ENCODE results near the gene ATG14. TPM values are rescaled to one million over a fixed set of nuclear protein-coding genes. Genes with fewer than 3 reads are reported as not detected.

ATG14 gene
- total and polyA plus RNA-seq, 2 of the 13 experiments (the other 11 are each of a cell fraction or from before 2014, with no cell fraction given) = 7.2 to 9.1 TPM

GRCh38 chr14:55372423-55372822 is 39.2 kb downstream of the ATG14 start (continued):
- no peak for TF ChIP-seq HNRNPL (IDR thresholded peaks at IDR 0.05; ENCODE audit: low read depth, low read length)
- TF ChIP-seq TEAD3 (CRISPR knock-in tag; optimal IDR thresholded peaks at IDR 0.05; ENCODE audit: borderline replicate concordance) = no peak
- TF ChIP-seq ZGPAT (CRISPR knock-in tag; IDR thresholded peaks at IDR 0.05) = no peak
- no peak for TF ChIP-seq ETV6 (CRISPR knock-in tag; conservative IDR thresholded peaks at IDR 0.05)

DNA sequence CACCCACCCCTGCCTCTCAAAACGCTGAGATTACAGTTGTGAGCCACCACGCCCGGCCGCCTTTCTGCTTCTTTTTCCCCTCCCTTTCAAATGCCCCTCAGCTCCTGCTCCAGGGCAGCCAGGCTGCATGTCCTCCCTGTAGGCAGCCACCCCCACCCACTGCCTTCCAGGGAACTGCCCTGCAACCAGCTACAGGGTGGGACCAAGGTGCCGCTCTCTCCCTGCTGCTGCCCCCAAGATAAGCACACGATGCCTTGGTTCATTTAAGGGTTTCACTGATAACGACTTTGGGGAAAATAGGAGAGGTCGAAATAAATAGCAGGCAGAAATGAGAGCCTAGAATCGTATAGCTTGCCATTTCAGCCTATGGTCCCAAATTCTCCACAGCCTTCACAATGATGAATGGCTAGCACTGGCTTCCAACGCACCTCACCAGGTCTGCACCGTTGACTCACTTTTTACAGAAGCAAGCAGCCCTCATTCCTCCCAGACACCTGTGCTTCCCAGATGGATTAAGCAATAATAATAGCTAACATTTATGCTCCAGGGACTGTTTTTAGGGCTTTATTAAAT is 40.7 kb downstream of the ATG14 start:
- in situ Hi-C loops (cut with HindIII; ENCODE audit: extremely low pct_ligation_motif_present, low pct_unique_long_range_greater_than_20kb) = no loop called here
- Histone ChIP-seq H3K4me1 (ENCODE audit: insufficient read depth, low read length) (no peaks in the 10 kb centered on the region), H3K9ac (ENCODE audit: insufficient read depth, low read depth, low read length) (no peak overlapping the region), H3K27ac (ENCODE audit: extremely low read length, insufficient read depth, low read length) (no peak overlapping the region), H2AFZ (ENCODE audit: low read length) (no peak overlapping the region), H3K27me3 (ENCODE audit: control insufficient read depth in 1 of 2, insufficient read depth in 2 of 2, low read length in 2 of 2) (no peaks in the 10 kb centered on the region), H3K4me3 (replicated peaks in 1 of 3; ENCODE audit: insufficient read depth in 1 of 3, low read depth in 2 of 3, low read length in 3 of 3) (no peak overlapping the region), H3K4me2 (ENCODE audit: low read depth, low read length) (no peak overlapping the region), H3K36me3 (replicated peaks in 1 of 2; ENCODE audit: control insufficient read depth in 1 of 2, insufficient read depth in 2 of 2, low read length in 2 of 2) (peaks cover 5 to 16% of the 10 kb centered on the region in 2 experiments; a peak in 4 of 5 replicates), H3K79me2 (ENCODE audit: insufficient read depth, low read length) (no peaks in the 10 kb centered on the region), H4K20me1 (ENCODE audit: insufficient read depth, low read length) (no peaks in the 10 kb centered on the region), H3K9me3 (ENCODE audit: low read length) (no peaks in the 10 kb centered on the region)
- FAIRE-seq = no peak
- intact Hi-C loops (cut with micrococcal nuclease; ENCODE audit: unreplicated experiment) = no loop called here
- ChIA-PET CTCF (ENCODE audit: low intra/inter-chr PET ratio, low total read pairs) (no interaction called here), POLR2A (no interaction called here)
- no peak for ATAC-seq
- BruUV-seq (replicated peaks) = no TSS peak
- WGBS (ENCODE audit: low lambda C conversion rate) = 87% methylated on average over 11 of the region's 11 CpGs
- no peak for DNase-seq (ENCODE audit: low spot score)
- no peak for TF ChIP-seq ZNF567 (CRISPR knock-in tag; IDR thresholded peaks at IDR 0.05; ENCODE audit: borderline replicate concordance)
- TF ChIP-seq MTERF4 (CRISPR knock-in tag; IDR thresholded peaks at IDR 0.05) = no peak
- TF ChIP-seq ETV6 (CRISPR knock-in tag; conservative IDR thresholded peaks at IDR 0.05) = no peak
- no peak for TF ChIP-seq RXRA (CRISPR knock-in tag; IDR thresholded peaks at IDR 0.05)
- no peak for TF ChIP-seq FOSL1 (CRISPR knock-in tag; IDR thresholded peaks at IDR 0.05; ENCODE audit: borderline replicate concordance)
- TF ChIP-seq ARID4A (CRISPR knock-in tag; IDR thresholded peaks at IDR 0.05; ENCODE audit: borderline replicate concordance) = no peak
- no peak for TF ChIP-seq KAT7 (CRISPR knock-in tag; IDR thresholded peaks at IDR 0.05; ENCODE audit: borderline replicate concordance)
- TF ChIP-seq POLR2AphosphoS2 (IDR thresholded peaks at IDR 0.05; ENCODE audit: low read depth, low read length) = no peak
- TF ChIP-seq GPBP1L1 (CRISPR knock-in tag; IDR thresholded peaks at IDR 0.05) = no peak
- no peak for TF ChIP-seq ZNF207 (IDR thresholded peaks at IDR 0.05; ENCODE audit: borderline replicate concordance)
- TF ChIP-seq MED1 (CRISPR knock-in tag; IDR thresholded peaks at IDR 0.05) = no peak
- TF ChIP-seq, protein P1, sequence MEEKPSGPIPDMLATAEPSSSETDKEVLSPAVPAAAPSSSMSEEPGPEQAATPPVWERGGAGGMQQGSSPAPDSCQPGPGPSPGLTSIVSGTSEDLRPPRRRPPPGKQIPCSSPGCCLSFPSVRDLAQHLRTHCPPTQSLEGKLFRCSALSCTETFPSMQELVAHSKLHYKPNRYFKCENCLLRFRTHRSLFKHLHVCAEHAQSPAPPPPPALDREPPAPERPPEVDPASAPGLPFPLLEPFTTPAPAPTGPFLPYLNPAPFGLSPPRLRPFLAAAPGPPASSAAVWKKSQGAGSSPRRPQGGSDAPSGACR (CRISPR knock-in tag; IDR thresholded peaks at IDR 0.05) = no peak

Data from HepG2 (cell line).